Loucy (cell line): ENCODE data around the gene POP5.

Experiments
- H2AFZ ChIP-seq: fragments of 200-600 bp; sonication (generic); 2 replicates; pipeline ENCODE4 v1.6.0; 2016; ENCODE audit warnings: antibody characterized with exemption, mild to moderate bottlenecking, low read length, moderate library complexity
- H3F3A ChIP-seq: fragments of 200-600 bp; 2 replicates; pipeline ENCODE4 v1.6.0; 2016; ENCODE audit warnings: antibody characterized with exemption, low read depth, mild to moderate bottlenecking
- H3K27me3 ChIP-seq: fragments of 200-600 bp; sonication (generic); 2 replicates; pipeline ENCODE4 v1.6.1; 2014; ENCODE audit warnings: low read length, mild to moderate bottlenecking; ENCODE audit not compliant: insufficient read depth, poor library complexity, severe bottlenecking
- H3K36me3 ChIP-seq: fragments of 200-600 bp; sonication (generic); 2 replicates; pipeline ENCODE4 v1.6.1; 2016; ENCODE audit warnings: low read length; ENCODE audit not compliant: insufficient read depth
- H3K4me1 ChIP-seq: fragments of 200-600 bp; sonication (generic); 2 replicates; pipeline ENCODE4 v1.5.1; 2014; ENCODE audit warnings: low read length, mild to moderate bottlenecking; ENCODE audit not compliant: insufficient read depth, poor library complexity, severe bottlenecking
- H3K4me2 ChIP-seq: fragments of 200-600 bp; sonication (generic); 2 replicates; pipeline ENCODE4 v1.6.0; 2014; ENCODE audit warnings: antibody characterized with exemption, low read length, low read depth, mild to moderate bottlenecking; ENCODE audit not compliant: poor library complexity, severe bottlenecking
- H3K4me3 ChIP-seq: fragments of 200-600 bp; sonication (generic); 2 replicates; pipeline ENCODE4 v1.5.1; 2014; ENCODE audit warnings: low read length, mild to moderate bottlenecking, mixed read lengths; ENCODE audit not compliant: poor library complexity, severe bottlenecking
- H3K79me2 ChIP-seq: fragments of 200-600 bp; sonication (generic); 2 replicates; pipeline ENCODE4 v1.6.1; 2014; ENCODE audit warnings: low read length; ENCODE audit not compliant: insufficient read depth
- H3K9ac ChIP-seq: fragments of 200-600 bp; sonication (generic); 2 replicates; pipeline ENCODE4 v1.6.0; 2014; ENCODE audit warnings: mild to moderate bottlenecking, low read depth, low read length, moderate library complexity; ENCODE audit not compliant: poor library complexity, severe bottlenecking
- H3K9me2 ChIP-seq: fragments of 200-600 bp; sonication (generic); replicated peaks from 2 replicates; pipeline ENCODE4 v1.6.1; 2016; ENCODE audit warnings: low read depth, low read length, mixed read lengths
- H3K9me3 ChIP-seq: fragments of 200-600 bp; sonication (generic); 2 replicates; pipeline ENCODE4 v1.6.1; 2014; ENCODE audit warnings: mild to moderate bottlenecking, antibody characterized with exemption, low read length, low read depth; ENCODE audit not compliant: insufficient read depth
- H4K20me1 ChIP-seq: fragments of 200-600 bp; sonication (generic); 2 replicates; pipeline ENCODE4 v1.6.0; 2014; ENCODE audit warnings: antibody characterized with exemption, low read length, mild to moderate bottlenecking; ENCODE audit not compliant: insufficient read depth, poor library complexity, severe bottlenecking
- CTCF ChIP-seq: fragments of 200-600 bp; sonication (generic); conservative IDR thresholded peaks from 2 replicates; pipeline ENCODE4 v1.5.1; 2014; ENCODE audit warnings: mild to moderate bottlenecking, antibody characterized with exemption, low read length
- EZH2phosphoT487 ChIP-seq: fragments of 200-600 bp; IDR thresholded peaks from 2 replicates; pipeline ENCODE4 v1.6.1; 2018; ENCODE audit warnings: antibody characterized with exemption, mild to moderate bottlenecking, moderate library complexity, borderline replicate concordance

POP5 gene

GRCh38 chr12:120529641-120530417, 51.4 kb downstream of the POP5 start:
- peak overlapping the region; percentile 93 for H3K4me3 ChIP-seq
- peaks cover 15% of the 10 kb centered on the region for H3K79me2 ChIP-seq
- peak overlapping the region; percentile 99 for H2AFZ ChIP-seq
- no peaks in the 10 kb centered on the region for H3K36me3 ChIP-seq
- H3K27me3 ChIP-seq, result no peaks in the 10 kb centered on the region
- H4K20me1 ChIP-seq, result peaks cover 2% of the 10 kb centered on the region
- peak overlapping the region; percentile 95 for H3K4me2 ChIP-seq
- H3K9me3 ChIP-seq, result no peaks in the 10 kb centered on the region
- H3K9ac ChIP-seq, result peak overlapping the region; percentile 87
- TF ChIP-seq CTCF (no peak), EZH2phosphoT487 (no peak)
- no peaks in the 10 kb centered on the region for H3K9me2 ChIP-seq
- H3K4me1 ChIP-seq, result peaks cover 12% of the 10 kb centered on the region
- H3F3A ChIP-seq, result no peaks in the 10 kb centered on the region

GRCh38 chr12:120528861-120529525, 52.2 kb downstream of the POP5 start, which contains the start of gene COQ5:
Gene COQ5, minus strand, starts transcription at chr12:120529158. Its CDS starts 17 bp downstream, at chr12:120529141.
- no peak for TF ChIP-seq EZH2phosphoT487
- no peaks in the 10 kb centered on the region for H3K27me3 ChIP-seq
- peaks cover 12% of the 10 kb centered on the region for H3K4me1 ChIP-seq
- H3K9me3 ChIP-seq, result no peaks in the 10 kb centered on the region
- H3K9ac ChIP-seq, result peak within 1 kb of the TSS; percentile 87
- peak within 1 kb of the TSS; percentile 99 for H2AFZ ChIP-seq
- H3F3A ChIP-seq, result no peaks in the 10 kb centered on the region
- H4K20me1 ChIP-seq, result no peaks in the 10 kb centered on the region
- H3K4me2 ChIP-seq, result peak within 1 kb of the TSS; percentile 95
- 0 out of 2 replicates have a peak, but pooled peaks cover 8% of the 10 kb centered on the region for H3K79me2 ChIP-seq
- H3K36me3 ChIP-seq, result no peaks in the 10 kb centered on the region
- H3K9me2 ChIP-seq, result no peaks in the 10 kb centered on the region
- peak within 1 kb of the TSS; percentile 93 for H3K4me3 ChIP-seq
